Naive thymus-derived CD8-positive, alpha-beta T cell (primary cell): ENCODE results near the gene VWF. TPM values are rescaled to one million over a fixed set of nuclear protein-coding genes. Genes with fewer than 3 reads are reported as not detected.
"Not testable (repeated sequence)": the region's sequence is repeated elsewhere in the genome, so short reads cannot be mapped to it uniquely, and the experiment has no call there.

Experiments
- ATAC-seq, 2 donors: fragments of 150-1000 bp; cut with Tn5 transposase in 1 of 2; sonication (Bioruptor Pico), chemical (Tn5 transposase) in 1 of 2; 1 replicate in 1 of 2; 2 replicates in 1 of 2; pipeline ENCODE4 v1.10.0; 2021; ENCODE audit warnings: mild to moderate bottlenecking in 2 of 2, moderate library complexity in 2 of 2
- POLR2A ChIA-PET: fragments of 350-600 bp; sonication (Branson Sonifier 250); formaldehyde crosslinking; loops from one replicate; lab custom pipeline; 2021; ENCODE audit warnings: antibody characterized with exemption; lab: Charles Lee
- DNase-seq, 10 donors: peaks; one replicate each; pipeline versions ENCODE4 v3.0.0 to v3.0.0-alpha.2; 2020 to 2022
- H3K27ac Mint-ChIP-seq, 10 donors: one replicate each; pipeline ENCODE4 v1.8.0; 2020 to 2022; ENCODE audit warnings: mild to moderate bottlenecking in 10 of 10, mixed read lengths in 10 of 10, moderate library complexity in 4 of 10, inconsistent platforms in 1 of 10
- H3K27me3 Mint-ChIP-seq, 5 donors: one replicate each; pipeline ENCODE4 v1.8.0; 2021 to 2022; ENCODE audit warnings: mixed read lengths in 5 of 5
- H3K36me3 Mint-ChIP-seq, 3 donors: one replicate each; pipeline ENCODE4 v1.8.0; 2020 to 2022; ENCODE audit warnings: mixed read lengths in 3 of 3, mild to moderate bottlenecking in 2 of 3, inconsistent platforms in 1 of 3
- H3K4me1 Mint-ChIP-seq, 4 donors: one replicate each; pipeline ENCODE4 v1.8.0; 2021 to 2022; ENCODE audit warnings: mixed read lengths in 4 of 4
- H3K4me3 Mint-ChIP-seq, 10 donors: one replicate each; pipeline ENCODE4 v1.8.0; 2020 to 2022; ENCODE audit warnings: mild to moderate bottlenecking in 10 of 10, mixed read lengths in 10 of 10, moderate library complexity in 6 of 10, inconsistent platforms in 1 of 10
- H3K9me3 Mint-ChIP-seq, 9 donors: one replicate each; pipeline ENCODE4 v1.8.0; 2020 to 2022; ENCODE audit warnings: mixed read lengths in 9 of 9, mild to moderate bottlenecking in 3 of 9, inconsistent platforms in 1 of 9, moderate library complexity in 1 of 9
- polyA plus RNA-seq, 3 donors: library from polyadenylated mRNA; unstranded; fragments of 300-500 nt; fragmentation: Illumina TruSeq; gene quantifications; one replicate each; pipeline ENCODE4 v1.2.3, GENCODE V29; 2021
- total RNA-seq, 8 experiments: library from RNA in 2 of 8; stranded (reverse) in 2 of 8; gene quantifications; one replicate each; pipeline ENCODE4 v1.2.3 and lab custom pipeline; 2021 to 2026

VWF gene
- total RNA-seq (under 1 TPM; 0.08 to 0.60 TPM), polyA plus RNA-seq (not detected), total RNA-seq (lab: John Stamatoyannopoulos, UW) (0 to 1.6 (median 0.46) reads per million in 6 experiments)

DNA sequence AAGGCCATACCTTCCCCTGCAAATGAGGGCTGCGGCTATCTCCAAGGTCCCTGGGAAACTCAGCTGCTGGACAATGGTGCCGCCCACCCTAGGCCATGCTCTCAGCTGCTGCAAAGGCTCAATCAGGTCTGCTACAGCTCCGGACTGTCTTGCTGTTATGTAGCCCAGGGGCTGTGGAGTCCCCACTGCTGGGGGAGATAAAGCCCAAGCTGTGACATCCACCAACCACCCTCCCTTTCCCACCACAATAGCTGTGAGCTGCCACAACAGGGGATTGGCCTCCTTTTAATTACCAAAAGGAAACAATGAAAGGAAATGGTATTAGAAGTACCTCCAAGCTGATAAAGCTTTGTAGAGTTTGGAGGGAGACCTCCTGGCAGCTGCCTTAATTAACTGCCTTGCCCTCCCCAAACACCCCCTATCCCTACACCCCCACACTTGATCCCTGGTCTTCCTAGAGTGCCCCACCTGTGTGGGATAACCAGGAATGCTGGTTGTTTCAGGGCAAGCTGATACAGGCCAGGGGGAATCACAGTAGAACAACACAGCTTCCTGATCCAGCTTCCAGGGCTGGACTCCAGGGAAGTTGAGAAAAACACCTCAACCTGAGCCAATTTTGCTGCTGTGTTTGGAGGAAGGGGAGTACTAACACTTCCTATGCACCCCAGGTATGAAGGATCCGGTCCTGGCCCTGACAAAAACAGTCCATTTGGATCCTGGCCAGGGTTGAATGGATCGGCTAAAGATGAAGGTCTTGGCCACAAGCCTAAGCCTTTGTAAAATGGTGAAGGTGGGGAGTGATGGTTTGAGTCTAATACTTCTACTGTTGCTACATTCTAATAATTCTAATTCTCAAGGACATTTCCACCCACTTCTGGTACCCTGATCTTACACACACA lies at the start of gene VWF:
Gene VWF, minus strand, starts transcription at position 260 of the 899 bp plus-strand sequence. CDS start 1,474 bp downstream, outside the sequence.
- Mint-ChIP-seq H3K4me3 (no peak within 1 kb of the TSS), H3K27ac (peak within 1 kb of the TSS in 2 of 10 donors; percentile 3 to 12), H3K9me3 (no peaks in the 10 kb centered on the region), H3K36me3 (no peaks in the 10 kb centered on the region), H3K4me1 (peaks cover 0 to 2% (median 0%) of the 10 kb centered on the region in 4 donors), H3K27me3 (no peaks in the 10 kb centered on the region)
- POLR2A ChIA-PET = interaction anchor here (0.8 kb wide), 1 partner anchor 16 kb away, joined by 3 read pairs; no protein-coding TSS in a partner anchor
- no peak for DNase-seq
- ATAC-seq = no peak

DNA sequence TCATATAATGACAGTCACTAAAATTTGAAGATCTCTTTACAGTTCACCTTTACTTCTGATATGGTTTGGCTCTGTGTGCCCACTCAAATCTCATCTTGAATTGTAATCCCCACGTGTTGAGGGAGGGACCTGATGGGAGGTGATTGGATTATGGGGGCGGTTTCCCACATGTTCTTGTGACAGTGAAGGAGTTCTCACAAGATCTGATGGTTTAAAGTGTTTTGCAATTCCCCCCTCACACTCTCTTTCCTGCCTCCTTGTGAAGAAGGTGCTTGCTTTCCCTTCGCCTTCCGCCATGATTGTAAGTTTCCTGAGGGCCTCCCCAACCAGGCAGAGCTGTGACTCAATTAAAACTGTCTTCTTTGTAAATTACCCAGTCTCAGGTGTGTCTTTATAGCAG lies 48.4 kb upstream of the VWF start:
- ATAC-seq = no peak
- POLR2A ChIA-PET = no interaction called here
- no peak for DNase-seq
- peaks cover 0 to 1% (median 0%) of the 10 kb centered on the region in 5 donors for H3K27me3 Mint-ChIP-seq
- no peaks in the 10 kb centered on the region for H3K9me3 Mint-ChIP-seq
- peaks cover 0 to 3% (median 0%) of the 10 kb centered on the region in 3 donors for H3K36me3 Mint-ChIP-seq
- peaks cover 19 to 25% (median 21%) of the 10 kb centered on the region in 4 donors for H3K4me1 Mint-ChIP-seq
- H3K4me3 Mint-ChIP-seq = no peak overlapping the region
- H3K27ac Mint-ChIP-seq = peak overlapping the region in 1 of 10 donors; percentile 74

DNA sequence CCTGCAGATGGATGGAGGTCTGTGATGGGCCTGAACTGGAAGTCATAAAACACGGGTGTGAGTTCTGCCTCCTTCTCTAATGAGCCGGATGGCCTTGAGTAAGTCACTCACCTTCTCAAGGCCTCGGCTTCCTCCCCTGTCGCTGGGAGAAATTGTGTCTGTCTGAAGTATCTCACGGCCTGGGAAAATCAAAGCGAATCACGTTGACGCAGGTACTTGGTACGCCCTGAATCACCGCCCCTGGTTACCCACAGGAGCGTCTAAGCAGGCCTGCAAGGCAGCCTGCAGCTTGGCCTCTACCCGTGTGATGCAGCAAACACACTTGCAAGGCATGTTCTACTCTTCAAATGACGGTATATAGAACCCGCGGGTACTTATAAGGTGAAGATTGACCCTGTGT lies 47.6 kb upstream of the VWF start:
- DNase-seq (no peak), ATAC-seq (no peak)
- Mint-ChIP-seq H3K4me1 (peaks cover 25 to 32% (median 29%) of the 10 kb centered on the region in 4 donors), H3K9me3 (no peaks in the 10 kb centered on the region), H3K4me3 (no peak overlapping the region), H3K36me3 (peaks cover 0 to 3% (median 0%) of the 10 kb centered on the region in 3 donors), H3K27ac (no peak overlapping the region), H3K27me3 (peaks cover 0 to 1% (median 0%) of the 10 kb centered on the region in 5 donors)
- POLR2A ChIA-PET = no interaction called here

DNA sequence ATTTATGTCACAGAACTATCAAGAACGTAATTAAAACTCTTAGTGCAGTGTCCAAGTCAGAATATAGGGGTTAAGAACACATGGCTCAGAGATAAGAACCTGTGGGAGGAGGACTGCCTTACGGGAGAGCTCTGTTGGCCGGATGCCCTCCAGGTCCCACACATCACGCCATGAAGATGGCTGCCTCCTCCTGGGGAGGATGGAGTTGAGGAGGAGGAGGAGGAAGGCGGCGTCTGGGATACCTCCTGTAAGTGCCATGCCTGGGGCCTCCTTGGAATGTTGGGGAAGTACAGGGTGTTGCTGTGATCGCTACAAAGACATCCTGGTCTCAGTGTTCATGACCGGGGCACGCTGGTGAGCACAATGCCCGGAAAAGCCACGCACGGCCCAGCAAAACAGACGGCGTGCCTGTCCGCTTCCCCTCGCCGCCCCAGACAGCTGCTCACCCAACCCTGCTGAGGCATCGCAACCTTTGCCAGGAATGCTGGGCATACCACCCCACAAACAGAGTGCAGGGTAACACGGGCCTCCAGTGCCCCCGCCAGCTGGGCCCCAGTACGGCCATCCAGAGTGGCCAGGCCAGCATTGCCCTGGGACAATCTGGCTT lies 47.0 kb upstream of the VWF start:
- Mint-ChIP-seq H3K9me3 (no peaks in the 10 kb centered on the region), H3K4me3 (no peak overlapping the region), H3K27ac (peak overlapping the region in 1 of 10 donors; percentile 43), H3K27me3 (peaks cover 0 to 1% (median 0%) of the 10 kb centered on the region in 5 donors), H3K4me1 (peaks cover 26 to 36% (median 32%) of the 10 kb centered on the region in 4 donors), H3K36me3 (peaks cover 0 to 3% (median 0%) of the 10 kb centered on the region in 3 donors)
- DNase-seq (no peak), ATAC-seq (no peak)
- POLR2A ChIA-PET = no interaction called here

DNA sequence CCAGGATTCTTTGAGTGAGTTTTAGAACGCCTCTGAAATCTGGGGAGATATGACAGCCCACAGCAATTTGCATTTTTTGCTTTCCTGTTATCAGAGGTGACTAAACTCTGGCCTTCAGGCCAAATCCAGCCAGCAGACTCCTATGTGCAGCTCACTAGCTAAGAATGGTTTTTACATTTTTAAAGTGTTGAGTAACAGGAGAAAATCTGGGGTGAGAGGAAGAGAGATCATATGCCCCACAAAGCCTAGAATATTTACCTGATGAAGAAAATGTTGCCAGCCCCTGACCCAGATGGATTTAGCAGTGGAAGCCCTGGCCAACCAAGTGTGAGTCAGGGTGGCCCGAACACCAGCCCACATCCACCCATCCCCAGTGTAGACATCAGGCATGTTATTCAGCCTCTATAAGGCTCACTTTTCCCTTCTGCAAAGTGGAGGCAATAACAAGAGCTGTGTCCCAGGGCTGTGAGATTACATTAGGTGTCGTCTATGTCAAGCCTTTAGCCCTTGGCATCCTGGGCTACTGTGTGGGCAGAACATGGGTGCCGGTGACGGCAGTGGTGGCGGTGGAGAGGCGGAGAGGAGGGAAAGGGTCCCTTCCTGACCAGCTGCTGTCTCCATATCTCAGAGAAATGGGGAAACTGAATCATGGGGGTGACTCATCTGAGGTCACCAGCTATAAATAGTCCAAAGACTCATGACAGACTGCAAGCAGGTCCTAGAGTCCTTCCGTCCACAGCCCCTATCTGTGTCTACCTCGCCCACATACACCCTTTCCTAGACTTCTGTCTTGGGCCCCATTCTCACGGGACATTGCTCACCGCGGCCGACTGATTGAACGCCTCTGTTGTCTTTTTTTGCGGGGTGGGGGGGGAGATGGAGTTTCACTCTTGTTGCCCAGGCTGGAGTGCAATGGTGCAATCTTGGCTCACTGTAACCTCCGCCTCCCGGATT lies 43.1 kb upstream of the VWF start:
- Mint-ChIP-seq H3K9me3 (no peaks in the 10 kb centered on the region), H3K4me3 (peak overlapping the region in 9 of 10 donors; percentile 35 to 89 (median 72)), H3K4me1 (peaks cover 26 to 42% (median 38%) of the 10 kb centered on the region in 4 donors), H3K27me3 (no peaks in the 10 kb centered on the region), H3K36me3 (no peaks in the 10 kb centered on the region), H3K27ac (peak overlapping the region; percentile 18 to 84 (median 70))
- ATAC-seq = peak; percentile 38 to 72
- POLR2A ChIA-PET = interaction anchor here (0.6 to 2.2 kb wide), 7 partner anchors 9 to 335 kb away, joined by 3 to 30 read pairs (median 4); no protein-coding TSS in a partner anchor
- DNase-seq = peak in 2 of 10 donors; percentile 18 to 34

DNA sequence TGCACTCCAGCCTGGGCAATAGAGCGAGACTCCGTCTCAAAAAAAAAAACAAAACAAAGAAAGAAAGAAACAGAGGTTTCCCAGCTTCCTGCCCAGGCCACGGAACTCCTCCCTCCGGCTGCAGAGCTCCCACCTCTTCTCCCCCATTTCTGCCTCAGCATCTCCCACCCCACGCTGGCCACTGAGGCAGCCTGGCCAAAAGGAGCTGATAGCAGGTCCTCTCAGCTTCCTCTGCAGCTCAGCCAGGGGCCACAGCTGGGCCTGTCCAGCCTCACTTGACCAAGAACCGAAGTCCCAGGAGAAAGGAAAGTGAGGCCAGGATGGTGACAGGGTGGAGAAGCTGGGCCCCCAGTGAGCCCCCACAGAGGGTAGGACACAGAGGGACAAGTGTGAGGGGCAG lies 42.3 kb upstream of the VWF start:
- peak overlapping the region in 2 of 10 donors; percentile 72 to 89 for H3K4me3 Mint-ChIP-seq
- POLR2A ChIA-PET = interaction anchor here (0.7 kb wide), 2 partner anchors 9 to 98 kb away, joined by 3 to 4 read pairs; no protein-coding TSS in a partner anchor
- H3K4me1 Mint-ChIP-seq = peaks cover 26 to 40% (median 38%) of the 10 kb centered on the region in 4 donors
- H3K9me3 Mint-ChIP-seq = no peaks in the 10 kb centered on the region
- H3K36me3 Mint-ChIP-seq = no peaks in the 10 kb centered on the region
- H3K27ac Mint-ChIP-seq = peak overlapping the region in 4 of 10 donors; percentile 31 to 76 (median 70)
- no peak for ATAC-seq
- DNase-seq = no peak
- H3K27me3 Mint-ChIP-seq = no peaks in the 10 kb centered on the region

DNA sequence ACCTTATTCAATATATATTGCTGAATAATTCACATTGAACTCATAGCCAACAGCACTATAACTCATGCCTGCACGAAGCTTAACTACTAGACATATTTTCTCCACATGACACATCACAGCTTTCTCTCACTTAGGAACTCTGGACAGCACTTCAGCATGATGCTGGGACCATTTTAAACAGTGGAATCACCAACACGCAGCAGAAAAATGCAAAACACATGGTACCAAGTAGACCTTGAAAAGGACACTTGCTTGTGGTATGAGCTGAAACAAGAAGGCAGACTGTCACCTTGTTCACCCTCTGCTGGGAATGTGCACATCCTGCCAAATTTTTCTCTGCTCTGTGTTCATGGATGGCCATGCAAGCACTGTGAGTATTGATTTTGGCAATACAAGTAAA lies 40.9 kb upstream of the VWF start:
- H3K9me3 Mint-ChIP-seq = no peaks in the 10 kb centered on the region
- POLR2A ChIA-PET = no interaction called here
- H3K36me3 Mint-ChIP-seq = no peaks in the 10 kb centered on the region
- DNase-seq (no peak), ATAC-seq (no peak)
- peaks cover 31 to 51% (median 42%) of the 10 kb centered on the region in 4 donors for H3K4me1 Mint-ChIP-seq
- H3K4me3 Mint-ChIP-seq = no peak overlapping the region
- H3K27ac Mint-ChIP-seq = no peak overlapping the region
- H3K27me3 Mint-ChIP-seq = no peaks in the 10 kb centered on the region

DNA sequence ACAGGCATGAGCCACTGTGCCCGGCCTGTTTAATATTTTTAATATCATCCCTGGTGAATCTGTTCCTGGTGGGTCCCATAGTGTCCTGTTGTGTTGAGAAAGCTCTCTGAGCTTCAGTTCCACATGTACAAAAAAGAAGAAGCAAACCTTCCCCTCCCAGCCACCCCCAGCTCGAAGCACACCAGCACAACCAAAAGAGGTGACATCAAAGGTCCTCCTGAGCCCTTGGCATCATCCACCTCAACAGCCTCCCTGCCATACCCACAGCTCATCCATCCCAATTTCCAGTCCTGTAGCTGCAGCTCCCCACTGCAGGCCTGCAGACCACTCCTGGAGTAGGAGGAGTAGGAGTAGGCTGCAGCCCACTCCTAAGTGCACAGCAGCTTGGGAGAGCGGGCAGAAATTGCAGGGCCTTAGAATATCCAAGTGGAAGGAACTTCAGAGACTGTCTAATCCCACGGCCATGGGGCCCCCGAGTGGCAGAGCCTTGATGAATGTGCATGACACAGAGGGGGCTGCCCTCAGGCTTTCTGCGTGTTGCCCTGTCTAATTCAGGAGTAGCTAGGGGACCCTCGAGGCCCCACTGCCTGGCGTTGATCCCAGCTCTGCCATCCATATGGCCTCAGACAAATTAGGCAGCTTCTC lies 39.1 kb upstream of the VWF start:
- Mint-ChIP-seq H3K27ac (peak overlapping the region in 1 of 10 donors; percentile 22), H3K4me3 (no peak overlapping the region), H3K9me3 (no peaks in the 10 kb centered on the region), H3K27me3 (no peaks in the 10 kb centered on the region), H3K36me3 (peaks cover 0 to 2% (median 0%) of the 10 kb centered on the region in 3 donors), H3K4me1 (peaks cover 28 to 50% (median 37%) of the 10 kb centered on the region in 4 donors)
- DNase-seq (no peak), ATAC-seq (no peak)
- POLR2A ChIA-PET = interaction anchor here (0.6 to 1.5 kb wide), 4 partner anchors 9 to 32 kb away, joined by 3 to 5 read pairs (median 4); no protein-coding TSS in a partner anchor

DNA sequence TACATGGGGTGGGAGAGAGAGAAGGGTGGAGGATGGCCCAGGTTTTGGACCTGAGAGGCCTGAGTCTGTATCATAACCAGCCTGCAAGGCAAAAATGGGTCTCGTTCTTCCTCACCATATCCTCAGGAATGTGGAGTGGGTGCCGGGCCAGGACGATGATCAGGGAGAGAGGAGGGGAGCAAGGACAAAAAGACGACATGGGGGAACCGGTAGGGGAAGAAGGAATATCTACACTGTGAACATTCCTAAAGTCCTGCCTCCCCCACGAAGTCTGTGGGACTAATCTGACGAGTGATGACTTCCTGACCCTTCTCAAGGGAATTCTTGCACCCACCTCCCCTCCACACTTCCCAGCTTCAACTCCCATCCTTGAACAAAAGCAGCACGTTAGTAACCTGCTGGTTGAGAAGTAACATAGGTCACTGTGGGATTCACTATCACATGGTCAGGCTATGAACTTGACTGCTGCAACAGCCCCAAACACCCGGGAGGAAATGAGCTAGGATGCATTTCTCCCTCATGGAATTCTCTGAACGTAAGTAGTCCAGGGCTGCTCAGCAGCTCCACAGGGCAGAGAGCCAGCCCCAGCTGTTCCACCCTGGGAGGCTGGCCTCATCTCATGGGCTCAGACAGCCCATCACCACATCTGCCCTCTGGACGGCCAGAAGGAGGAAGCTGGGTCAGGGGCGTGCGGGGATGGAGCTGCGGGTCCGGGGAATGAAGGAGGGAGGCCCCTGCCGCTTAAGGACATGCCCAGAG lies 36.8 kb upstream of the VWF start:
- Mint-ChIP-seq H3K9me3 (no peaks in the 10 kb centered on the region), H3K27ac (peak overlapping the region in 2 of 10 donors; percentile 64 to 85), H3K27me3 (no peaks in the 10 kb centered on the region), H3K4me3 (no peak overlapping the region), H3K4me1 (peaks cover 12 to 37% (median 20%) of the 10 kb centered on the region in 4 donors), H3K36me3 (peaks cover 0 to 2% (median 0%) of the 10 kb centered on the region in 3 donors)
- no peak for ATAC-seq
- DNase-seq = no peak
- POLR2A ChIA-PET = interaction anchor here (1.6 kb wide), 1 partner anchor 10 kb away, joined by 6 read pairs; no protein-coding TSS in a partner anchor

DNA sequence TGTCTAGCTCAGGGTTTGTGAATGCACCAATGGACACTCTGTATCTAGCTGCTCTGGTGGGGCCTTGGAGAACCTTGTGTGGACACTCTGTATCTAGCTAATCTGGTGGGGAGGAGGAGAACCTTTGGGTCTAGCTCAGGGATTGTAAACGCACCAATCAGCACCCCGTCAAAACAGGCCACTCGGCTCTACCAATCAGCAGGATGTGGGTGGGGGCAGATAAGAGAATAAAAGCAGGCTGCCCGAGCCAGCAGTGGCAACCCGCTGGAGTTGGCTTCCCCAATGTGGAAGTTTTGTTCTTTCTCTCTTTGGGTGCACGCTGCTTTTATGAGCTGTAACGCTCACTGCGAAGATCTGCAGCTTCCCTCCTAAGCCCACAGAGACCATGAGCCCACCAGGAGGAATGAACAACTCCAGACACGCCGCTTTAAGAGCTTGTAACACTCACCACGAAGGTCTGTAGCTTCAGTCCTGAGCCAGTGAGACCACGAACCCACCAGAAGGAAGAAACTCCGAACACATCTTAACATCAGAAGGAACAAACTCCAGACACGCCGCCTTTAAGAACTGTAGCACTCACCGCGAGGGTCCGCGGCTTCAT lies 35.7 kb upstream of the VWF start:
- ATAC-seq, H3K9me3 Mint-ChIP-seq, H3K27me3 Mint-ChIP-seq, H3K36me3 Mint-ChIP-seq, DNase-seq: not testable (repeated sequence)
- Mint-ChIP-seq H3K4me3 (peak overlapping the region in 7 of 10 donors; percentile 16 to 44 (median 29)), H3K4me1 (peaks cover 5 to 36% (median 19%) of the 10 kb centered on the region in 4 donors), H3K27ac (peak overlapping the region in 7 of 10 donors; percentile 21 to 85 (median 53))
- POLR2A ChIA-PET = interaction anchor here (0.8 to 1.2 kb wide), 2 partner anchors 10 to 19 kb away, joined by 3 to 4 read pairs; no protein-coding TSS in a partner anchor
